ENCODE data around the gene VTCN1. TPM values are rescaled to one million over a fixed set of nuclear protein-coding genes. Genes with fewer than 3 reads are reported as not detected.

VTCN1 gene
- total RNA-seq, 2 experiments from 2014 or later, result not detected

DNA sequence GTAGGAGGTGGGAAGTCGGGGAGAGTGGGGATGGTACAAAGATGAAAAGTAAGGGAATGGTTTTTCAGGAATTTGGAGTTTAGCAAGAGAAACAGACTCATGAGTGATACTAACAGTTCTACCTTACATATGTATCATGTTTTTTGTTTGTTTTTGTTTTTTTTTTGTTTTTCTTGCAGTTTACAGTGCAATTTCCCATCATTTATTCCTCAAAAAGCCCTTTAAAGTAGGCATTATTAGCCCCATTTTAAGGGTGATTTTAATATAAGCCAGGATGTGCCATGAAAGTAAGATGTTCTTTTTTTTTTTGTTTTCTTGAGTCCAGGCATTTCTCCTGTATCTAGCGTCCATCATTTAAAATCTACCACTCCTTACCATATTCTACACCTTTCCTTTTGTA is 75.4 kb downstream of the VTCN1 start:
- ChIA-PET POLR2A (no interaction called here), CTCF (no interaction called here)

DNA sequence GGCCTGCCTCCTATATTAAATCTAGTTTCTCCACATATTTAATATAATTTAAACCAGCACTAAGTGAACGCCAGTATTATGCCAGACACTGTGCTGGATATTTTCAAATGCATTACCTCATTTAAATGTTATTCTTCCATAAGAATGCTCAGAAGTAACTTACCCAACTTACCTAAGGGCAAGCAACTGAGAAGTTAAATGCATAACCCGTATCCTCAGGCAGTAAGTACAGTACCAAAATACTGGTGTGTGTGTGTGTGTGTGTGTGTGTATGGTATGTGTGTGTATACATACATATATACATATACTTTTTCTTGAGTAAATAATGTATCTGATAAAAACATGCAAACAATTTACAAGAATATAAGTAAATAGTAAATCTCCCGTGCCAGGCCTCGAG is 80.2 kb downstream of the VTCN1 start:
- POLR2A ChIA-PET, result no interaction called here
- CTCF ChIA-PET, result interaction anchor here (2.9 kb wide), 1 partner anchor 62 kb away, joined by 12 read pairs; no protein-coding TSS in a partner anchor

DNA sequence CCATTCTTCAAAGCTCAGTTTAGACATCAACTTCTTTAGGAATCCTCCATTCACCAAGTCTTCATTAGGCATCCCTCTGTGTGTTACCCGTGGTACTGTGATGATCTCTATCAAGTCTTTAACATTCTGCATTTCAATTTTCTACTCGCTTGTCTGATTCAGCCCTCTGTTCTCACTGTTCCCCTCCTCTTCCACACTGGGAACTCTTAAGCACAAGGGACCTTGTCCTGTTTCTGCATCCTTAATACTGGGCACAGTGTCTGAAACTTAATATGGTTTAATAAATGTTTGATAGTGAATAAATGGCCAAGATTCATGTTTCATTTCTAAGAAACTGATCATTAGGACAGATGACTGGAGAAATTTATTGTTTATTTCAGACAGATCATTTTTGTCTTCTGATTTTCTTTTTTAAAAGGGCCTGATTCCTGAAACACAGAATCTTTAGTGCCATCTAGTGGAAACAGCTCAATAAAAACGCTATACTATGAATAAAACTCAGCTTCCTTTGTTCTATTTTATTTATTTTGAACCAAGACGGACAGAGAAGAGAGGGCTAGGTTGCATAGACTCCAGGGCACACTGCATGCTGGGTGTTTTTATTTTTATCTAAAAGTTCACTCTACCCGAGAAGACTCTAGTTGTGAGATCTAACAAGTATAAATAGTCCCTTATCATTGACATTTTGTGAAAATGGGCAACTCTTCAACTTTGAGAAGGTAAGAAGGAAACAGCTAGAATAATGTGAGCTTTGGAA is 82.2 kb downstream of the VTCN1 start:
- CTCF ChIA-PET, result interaction anchor here (1.0 to 2.9 kb wide), 7 partner anchors 9 to 68 kb away, joined by 3 to 12 read pairs (median 4); partner anchors contain the start of gene TTF2
- POLR2A ChIA-PET, result no interaction called here

DNA sequence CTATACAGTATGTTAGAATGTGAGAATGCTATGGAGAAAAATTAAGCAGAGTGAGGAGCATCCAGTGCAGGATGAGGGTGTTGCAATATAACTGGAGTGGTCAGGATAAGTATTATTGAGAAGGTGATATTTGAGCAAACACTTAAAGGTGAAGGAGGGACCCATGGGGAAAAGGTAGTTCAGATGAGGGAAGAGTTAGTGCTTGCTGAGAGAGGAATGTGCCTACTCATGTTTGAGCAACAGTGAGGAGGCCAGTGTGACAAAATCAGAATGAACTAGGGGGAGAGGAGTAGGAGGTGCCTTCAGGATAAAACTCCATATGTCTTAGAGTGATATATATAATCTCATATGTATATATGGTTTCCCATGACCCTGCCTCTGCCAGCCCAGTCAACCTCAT is 82.9 kb downstream of the VTCN1 start:
- CTCF ChIA-PET, result interaction anchor here (1.1 to 2.9 kb wide), 5 partner anchors 9 to 67 kb away, joined by 3 to 12 read pairs (median 4); partner anchors contain the start of gene TTF2
- POLR2A ChIA-PET, result no interaction called here

DNA sequence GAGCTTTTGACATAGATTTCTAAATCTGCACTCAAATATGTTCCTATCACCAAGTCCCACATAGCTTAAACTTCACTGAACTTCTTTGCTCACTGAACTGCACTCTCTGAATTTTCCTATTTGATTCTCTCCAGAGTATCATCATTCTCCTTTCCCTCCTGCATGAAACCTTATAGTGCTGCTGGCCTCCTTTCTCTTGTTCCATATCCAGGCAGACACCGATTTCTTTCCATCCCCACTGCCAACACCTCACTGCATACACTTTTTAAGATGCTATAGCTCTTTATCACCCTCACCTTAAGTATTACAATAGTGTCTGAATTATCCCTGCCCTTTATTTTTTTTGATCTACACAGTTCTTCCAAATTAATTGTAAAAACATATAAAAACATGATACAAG is 86.1 kb downstream of the VTCN1 start:
- ChIA-PET POLR2A (no interaction called here), CTCF (interaction anchor here (0.6 to 1.0 kb wide), 3 partner anchors 58 to 160 kb away, joined by 3 to 4 read pairs (median 3); no protein-coding TSS in a partner anchor)

DNA sequence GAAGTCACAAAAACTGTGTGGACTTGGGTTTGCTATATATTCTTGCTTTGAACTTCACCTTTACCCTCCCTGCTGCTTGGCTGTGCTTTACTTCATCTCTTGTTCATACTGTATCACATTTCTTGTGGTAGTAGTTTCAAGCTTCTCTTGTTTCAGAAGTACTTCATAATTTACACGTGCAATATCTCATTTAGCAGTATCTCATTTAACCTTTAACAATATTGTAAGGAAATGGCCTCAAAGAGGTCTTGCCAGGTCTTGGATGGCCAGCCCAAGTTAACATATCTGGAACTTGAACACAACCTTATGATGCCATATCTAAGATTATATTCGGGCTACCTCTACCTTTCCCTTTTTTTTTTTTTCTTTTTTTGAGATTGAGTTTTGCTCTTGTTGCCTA is 87.5 kb downstream of the VTCN1 start:
- ChIA-PET POLR2A (no interaction called here), CTCF (interaction anchor here (1.1 kb wide), 1 partner anchor 8 kb away, joined by 4 read pairs; no protein-coding TSS in a partner anchor)

- POLR2A ChIA-PET, result no interaction called here
- CTCF ChIA-PET, result interaction anchor here (1.1 to 2.1 kb wide), 3 partner anchors 9 to 62 kb away, joined by 3 to 5 read pairs (median 4); partner anchors contain the start of gene TTF2
Measured at GRCh38 chr1:117122330-117123025, 88.2 kb downstream of the VTCN1 start.

DNA sequence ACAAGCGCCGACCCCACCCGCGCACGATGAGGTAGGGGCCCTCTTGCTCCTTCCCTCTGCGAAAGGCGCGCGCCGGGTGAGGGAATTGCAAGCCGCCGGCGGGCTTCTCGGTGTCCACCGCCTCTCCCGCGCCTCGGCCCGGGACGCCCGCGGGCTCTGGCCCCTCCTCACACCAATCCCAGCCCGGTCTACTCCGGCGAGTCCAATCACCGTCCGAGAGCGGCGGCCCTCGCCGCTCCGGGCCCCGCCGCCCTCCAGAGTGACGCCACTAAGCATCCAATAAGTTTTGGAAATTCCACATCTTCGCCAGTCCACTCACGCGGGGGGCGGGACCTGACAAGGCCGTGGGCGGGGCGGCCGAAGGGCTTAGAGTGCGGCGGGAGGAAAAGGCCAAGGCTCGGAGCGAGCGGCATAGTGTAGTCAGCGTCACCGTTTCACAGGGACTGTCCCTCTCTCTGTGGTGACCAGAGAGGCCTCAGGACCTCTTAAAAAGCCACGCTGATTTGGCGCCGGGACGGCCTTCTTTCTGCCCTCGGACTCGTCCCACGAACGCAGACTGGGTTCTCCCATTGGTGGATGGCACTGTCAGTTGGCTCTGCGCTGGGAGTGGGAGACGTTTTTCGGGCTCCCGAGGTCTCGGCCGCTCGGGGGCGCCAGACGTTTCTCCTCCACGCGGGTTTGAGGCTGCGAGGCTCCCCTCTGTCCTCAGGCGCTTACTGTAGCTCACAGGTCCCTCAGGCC is 89.0 kb downstream of the VTCN1 start, which contains the start of gene TRIM45:
TSS of gene TRIM45 (minus strand) at position 161 of the 741 bp plus-strand sequence. CDS start 548 bp downstream, outside the sequence.
- POLR2A ChIA-PET, result no interaction called here
- CTCF ChIA-PET, result interaction anchor here (1.2 to 2.1 kb wide), 2 partner anchors 54 to 61 kb away, joined by 3 to 5 read pairs; partner anchors contain the start of gene TTF2

DNA sequence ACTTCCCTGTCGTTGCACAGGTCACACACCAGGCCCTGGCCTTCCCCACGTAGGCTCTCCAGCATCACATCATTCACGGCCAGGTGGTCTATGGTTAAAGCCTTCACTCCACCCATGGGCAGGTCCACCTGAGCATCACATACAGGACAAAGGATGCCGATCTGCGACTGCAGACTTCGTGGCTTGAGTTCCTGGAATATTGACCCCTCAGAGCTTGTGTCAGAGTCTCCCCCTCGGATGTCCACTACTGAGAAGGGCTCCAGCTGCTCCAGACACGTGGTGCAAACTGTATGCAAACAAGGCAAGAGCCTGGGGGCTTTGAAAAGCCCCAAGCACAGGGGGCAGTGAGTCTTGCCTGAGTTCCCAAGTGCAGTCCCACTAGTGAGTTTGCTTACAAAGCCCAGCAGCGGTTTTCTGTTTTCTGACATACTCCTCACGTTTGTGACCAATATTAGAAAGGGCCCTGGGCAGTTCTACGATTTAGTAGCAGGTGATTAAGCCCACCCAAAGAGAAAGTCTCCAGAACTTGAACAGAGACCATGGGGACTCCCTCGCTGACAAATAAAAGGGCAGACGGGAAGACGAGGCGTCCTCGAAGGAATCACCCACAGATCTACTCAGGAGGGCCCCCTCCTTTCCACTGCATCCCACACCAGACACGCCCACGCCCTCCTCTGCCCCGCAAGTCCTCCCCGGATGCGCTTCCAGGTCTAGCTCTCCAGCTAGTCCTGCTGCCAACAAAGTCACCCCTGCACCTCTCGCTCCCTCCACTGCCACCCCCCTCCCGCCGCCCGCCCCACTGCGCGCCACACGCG is 89.7 kb downstream of the VTCN1 start:
- ChIA-PET POLR2A (no interaction called here), CTCF (interaction anchor here (2.1 kb wide), 1 partner anchor 53 kb away, joined by 5 read pairs; no protein-coding TSS in a partner anchor)

- ChIA-PET CTCF (interaction anchor here (0.7 to 1.4 kb wide), 2 partner anchors 9 to 12 kb away, joined by 3 to 4 read pairs; no protein-coding TSS in a partner anchor), POLR2A (interaction anchor here (1.2 kb wide), 1 partner anchor 60 kb away, joined by 3 read pairs; no protein-coding TSS in a partner anchor)
Measured at GRCh38 chr1:117119144-117119543, 91.6 kb downstream of the VTCN1 start.

- POLR2A ChIA-PET, result no interaction called here
- CTCF ChIA-PET, result no interaction called here
Measured at GRCh38 chr1:117118137-117118536, 92.6 kb downstream of the VTCN1 start.

GRCh38 chr1:117117697-117118096 is 93.0 kb downstream of the VTCN1 start:
- ChIA-PET POLR2A (no interaction called here), CTCF (no interaction called here)

GRCh38 chr1:117116784-117117130 is 94.0 kb downstream of the VTCN1 start:
- ChIA-PET POLR2A (no interaction called here), CTCF (no interaction called here)

- ChIA-PET CTCF (no interaction called here), POLR2A (no interaction called here)
Measured at GRCh38 chr1:117116090-117116783, 94.5 kb downstream of the VTCN1 start.

DNA sequence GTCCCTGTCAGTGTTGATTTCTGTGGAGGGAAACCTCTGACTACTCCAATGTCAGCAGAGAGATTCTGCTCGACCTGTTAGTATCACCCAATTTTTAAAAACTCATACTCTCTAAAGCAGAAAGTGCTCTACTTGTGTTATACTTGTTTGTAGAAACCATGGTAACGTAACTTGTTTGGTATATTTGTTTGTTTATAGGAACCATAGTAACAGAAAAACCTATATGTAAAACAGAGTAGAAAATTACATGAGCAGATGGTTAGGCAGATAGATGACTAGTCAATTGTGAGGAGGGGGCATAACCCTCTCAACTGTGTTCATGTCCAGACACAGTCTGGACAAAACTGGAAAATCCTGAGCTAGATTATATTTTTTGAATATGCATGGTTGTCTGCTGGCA is 95.8 kb downstream of the VTCN1 start:
- ChIA-PET POLR2A (no interaction called here), CTCF (no interaction called here)

GRCh38 chr1:117113199-117113598 is 97.5 kb downstream of the VTCN1 start:
- CTCF ChIA-PET, result no interaction called here
- POLR2A ChIA-PET, result no interaction called here

DNA sequence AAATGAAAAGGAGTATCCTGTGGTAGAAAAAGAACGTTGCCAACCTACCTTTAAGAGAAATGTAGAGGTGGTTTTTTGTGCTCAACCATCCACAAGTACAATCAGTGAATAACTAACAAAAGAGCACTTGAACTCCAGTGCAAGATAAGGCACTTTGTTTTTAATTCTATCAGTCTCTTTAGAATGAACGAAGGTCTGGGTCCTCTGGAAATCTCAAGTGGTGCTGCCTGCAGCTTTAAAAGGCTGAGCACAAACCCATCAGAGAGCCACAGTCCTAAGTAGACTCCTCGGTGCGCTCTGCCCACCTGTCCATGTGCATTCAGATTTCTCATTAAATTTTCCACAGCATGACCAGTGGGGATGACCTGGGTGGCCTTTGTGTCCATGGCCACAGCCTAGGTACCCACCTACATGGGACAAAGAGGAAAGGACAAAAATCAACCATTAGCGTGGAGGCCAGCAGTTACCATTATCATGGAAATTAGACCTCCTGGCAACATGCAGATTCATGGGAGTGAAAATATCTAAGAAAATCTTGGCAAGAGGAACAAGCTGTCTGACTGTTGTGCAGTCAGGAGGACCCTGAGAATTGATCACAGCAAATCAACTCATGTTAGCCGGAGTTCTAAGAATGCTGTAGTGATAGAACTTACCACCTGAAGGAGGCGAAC is 98.5 kb downstream of the VTCN1 start:
- ChIA-PET POLR2A (no interaction called here), CTCF (no interaction called here)

DNA sequence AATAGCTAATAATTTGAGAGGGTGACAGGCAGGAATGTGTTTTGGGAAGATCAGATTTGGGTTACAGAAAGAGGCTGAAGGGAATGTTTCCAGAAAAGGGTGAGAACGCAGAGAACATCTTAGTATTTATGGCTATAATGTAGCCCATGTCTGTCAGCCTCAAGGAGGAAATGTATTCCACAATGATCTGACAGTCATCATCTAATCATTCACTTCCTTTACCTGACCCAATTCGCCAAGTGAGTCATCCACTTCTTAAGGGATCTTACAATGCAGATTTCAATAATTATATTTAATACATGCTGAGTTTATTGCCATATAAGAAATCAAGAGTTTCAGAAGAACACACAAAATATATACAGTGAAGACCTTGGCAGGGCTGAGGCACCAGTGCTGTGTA is 100.0 kb downstream of the VTCN1 start:
- CTCF ChIA-PET, result no interaction called here
- POLR2A ChIA-PET, result no interaction called here

All from activated CD8-positive, alpha-beta memory T cell treated with anti-CD3 and anti-CD28 coated beads for 36 hours (primary cell).